Hypothalamus (tissue), 51 donors: ENCODE data around the gene SYT9.

ENCODE experiments used
- DNase-seq, 51 donors: peaks; one replicate each; lab custom pipeline; 2025; lab: John Stamatoyannopoulos, UW

The SYT9 gene

GRCh38 chr11:7457211-7457610 lies 205.5 kb downstream of the SYT9 start:
- peak in 1 of 51 donors; percentile 9 for DNase-seq

GRCh38 chr11:7462706-7463105 lies 211.0 kb downstream of the SYT9 start:
- DNase-seq, result no peak

GRCh38 chr11:7467652-7468051 lies 215.9 kb downstream of the SYT9 start:
- DNase-seq, result no peak

- no peak for DNase-seq
These were observed 217.7 kb downstream of the SYT9 start for GRCh38 chr11:7469351-7469865.

GRCh38 chr11:7471071-7471470 lies 219.4 kb downstream of the SYT9 start:
- DNase-seq, result no peak

- DNase-seq, result no peak
These were observed 222.0 kb downstream of the SYT9 start for GRCh38 chr11:7473717-7474116.

GRCh38 chr11:7480113-7480512 lies 228.4 kb downstream of the SYT9 start:
- no peak for DNase-seq

GRCh38 chr11:7484131-7484530 lies 232.4 kb downstream of the SYT9 start:
- DNase-seq, result no peak

- no peak for DNase-seq
These were observed 232.9 kb downstream of the SYT9 start for GRCh38 chr11:7484645-7485044.

- no peak for DNase-seq
These were observed 233.7 kb downstream of the SYT9 start, which contains the start of gene OLFML1 for GRCh38 chr11:7485186-7486097. Gene OLFML1, plus strand, starts transcription at chr11:7485506. Its CDS starts 370 bp downstream, at chr11:7485876.

- no peak for DNase-seq
These were observed 234.5 kb downstream of the SYT9 start for GRCh38 chr11:7486098-7486780.

- DNase-seq, result no peak
These were observed 235.1 kb downstream of the SYT9 start for GRCh38 chr11:7486781-7487140.

- no peak for DNase-seq
These were observed 235.7 kb downstream of the SYT9 start for GRCh38 chr11:7487360-7487759.

GRCh38 chr11:7488681-7489080 lies 237.0 kb downstream of the SYT9 start:
- DNase-seq, result no peak

GRCh38 chr11:7489376-7489775 lies 237.7 kb downstream of the SYT9 start:
- no peak for DNase-seq

- DNase-seq, result no peak
These were observed 238.3 kb downstream of the SYT9 start for GRCh38 chr11:7490054-7490453.

- no peak for DNase-seq
These were observed 238.8 kb downstream of the SYT9 start for GRCh38 chr11:7490535-7490934.

GRCh38 chr11:7492253-7492652 lies 240.5 kb downstream of the SYT9 start:
- DNase-seq, result no peak

GRCh38 chr11:7493670-7494069 lies 242.0 kb downstream of the SYT9 start:
- no peak for DNase-seq

- no peak for DNase-seq
These were observed 242.5 kb downstream of the SYT9 start for GRCh38 chr11:7494086-7494745.

GRCh38 chr11:7495882-7496551 lies 244.3 kb downstream of the SYT9 start:
- peak in 1 of 51 donors; percentile 14 for DNase-seq
